K562 (cell line): ENCODE results near the gene CCDC82. TPM values are rescaled to one million over a fixed set of nuclear protein-coding genes. Genes with fewer than 3 reads are reported as not detected.

Source experiments
- ARID1B ChIP-seq: fragments of 450-650 bp; IDR thresholded peaks from 2 replicates; pipeline ENCODE4 v1.6.1; 2016; ENCODE audit warnings: antibody characterized with exemption, mild to moderate bottlenecking, inconsistent platforms
- ASH1L ChIP-seq: fragments of 450-650 bp; IDR thresholded peaks from 2 replicates; pipeline ENCODE4 v1.6.1; 2018; ENCODE audit warnings: borderline replicate concordance, mild to moderate bottlenecking, low read depth; ENCODE audit not compliant: partially characterized antibody
- ATF2 ChIP-seq: sonication (generic); formaldehyde crosslinking; IDR thresholded peaks from 2 replicates; pipeline ENCODE4 v1.8.1; 2022; ENCODE audit warnings: missing genetic modification reagents
- CBFA2T3 ChIP-seq: fragments of 450-650 bp; IDR thresholded peaks from 2 replicates; pipeline ENCODE4 v1.6.1; 2017
- CSDE1 ChIP-seq, 2 experiments: fragments of 450-650 bp; IDR thresholded peaks; 2 replicates each; pipeline ENCODE4 v1.6.1; 2016; ENCODE audit warnings: mild to moderate bottlenecking in 1 of 2
- E2F5 ChIP-seq: sonication (generic); formaldehyde crosslinking; IDR thresholded peaks from 2 replicates; pipeline ENCODE4 v1.8.0; 2022; ENCODE audit warnings: mild to moderate bottlenecking, missing genetic modification reagents
- EHMT2 ChIP-seq: fragments of 450-650 bp; IDR thresholded peaks from 2 replicates; pipeline ENCODE4 v1.6.1; 2018; ENCODE audit warnings: antibody characterized with exemption
- HDAC1 ChIP-seq, 2 experiments: fragments of 450-650 bp; IDR thresholded peaks; 2 replicates each; pipeline ENCODE4 v1.6.1; 2016 to 2017; ENCODE audit warnings: inconsistent platforms in 1 of 2, mild to moderate bottlenecking in 1 of 2, moderate library complexity in 1 of 2
- MAFF ChIP-seq: IDR thresholded peaks from 2 replicates; pipeline ENCODE4 v1.6.1; 2012; ENCODE audit warnings: low read length, improper control_type of control experiment
- MAX ChIP-seq: sonication (generic); formaldehyde crosslinking; IDR thresholded peaks from 2 replicates; pipeline ENCODE4 v1.9.0; 2022; ENCODE audit warnings: mild to moderate bottlenecking, missing genetic modification reagents
- MEF2A ChIP-seq: IDR thresholded peaks from 2 replicates; pipeline ENCODE4 v1.6.1; 2011; ENCODE audit warnings: low read depth, mild to moderate bottlenecking, low read length, moderate library complexity; ENCODE audit not compliant: control insufficient read depth
- MYBL2 ChIP-seq, 2 experiments: fragments of 450-650 bp in 1 of 2; sonication (generic) in 1 of 2; formaldehyde crosslinking in 1 of 2; IDR thresholded peaks; 2 replicates each; pipeline versions ENCODE4 v1.6.1 to v1.8.1; 2017 to 2022; ENCODE audit warnings: borderline replicate concordance in 1 of 2, inconsistent platforms in 1 of 2, low read depth in 1 of 2, mild to moderate bottlenecking in 1 of 2, missing genetic modification reagents in 1 of 2, moderate library complexity in 1 of 2
- NONO ChIP-seq, 2 experiments: fragments of 200-400 bp in 1 of 2; fragments of 450-650 bp in 1 of 2; formaldehyde crosslinking in 1 of 2; IDR thresholded peaks; 2 replicates each; pipeline ENCODE4 v1.6.1; 2017; ENCODE audit warnings: low read depth in 2 of 2, mild to moderate bottlenecking in 2 of 2, moderate library complexity in 2 of 2, low read length in 1 of 2
- PHB ChIP-seq: fragments of 250-450 bp; sonication (Bioruptor Pico); IDR thresholded peaks from 2 replicates; pipeline ENCODE4 v1.5.0; 2021
- SIN3B ChIP-seq: fragments of 450-650 bp; IDR thresholded peaks from 2 replicates; pipeline ENCODE4 v1.6.1; 2017; ENCODE audit warnings: low read depth, mild to moderate bottlenecking, moderate library complexity
- SRSF1 ChIP-seq: fragments of 200-400 bp; formaldehyde crosslinking; IDR thresholded peaks from 2 replicates; pipeline ENCODE4 v1.6.1; 2017; ENCODE audit warnings: mild to moderate bottlenecking, low read depth, low read length, moderate library complexity
- THAP12 ChIP-seq: fragments of 250-450 bp; sonication (Bioruptor Pico); IDR thresholded peaks from 2 replicates; pipeline ENCODE4 v1.9.0; 2021; ENCODE audit warnings: mild to moderate bottlenecking, inconsistent platforms
- XRCC4 ChIP-seq: IDR thresholded peaks from one replicate; pipeline ENCODE4 v1.6.1; 2011; ENCODE audit not compliant: insufficient read depth, insufficient read length; ENCODE audit errors: extremely low read depth
- ZBTB43 ChIP-seq: sonication (generic); formaldehyde crosslinking; IDR thresholded peaks from 2 replicates; pipeline ENCODE4 v1.8.0; 2023; ENCODE audit warnings: mild to moderate bottlenecking, missing genetic modification reagents
- ZEB2 ChIP-seq: fragments of 450-650 bp; IDR thresholded peaks from 2 replicates; pipeline ENCODE4 v1.6.1; 2016
- ZNF134 ChIP-seq: fragments of 250-450 bp; sonication (Bioruptor Pico); conservative IDR thresholded peaks from 2 replicates; pipeline ENCODE4 v1.4.0; 2020
- ZNF717 ChIP-seq: fragments of 250-450 bp; sonication (Bioruptor Pico); IDR thresholded peaks from 2 replicates; pipeline ENCODE4 v1.5.0; 2021
- ZNF76 ChIP-seq: fragments of 250-450 bp; sonication (Bioruptor Pico); IDR thresholded peaks from 2 replicates; pipeline ENCODE4 v1.4.0; 2020; ENCODE audit warnings: mild to moderate bottlenecking, moderate library complexity, borderline replicate concordance
- polyA plus RNA-seq, 8 experiments: library from polyadenylated mRNA; depleted of rRNA in 4 of 8; stranded (reverse) in 5 of 8; unstranded in 3 of 8; fragments of >200 nt; fragmentation: Nextera tagmentation in 2 of 8; fragmentation: Illumina TruSeq in 1 of 8; extraction: Ambion mirVana in 2 of 8; extraction: Trizol in 1 of 8; gene quantifications; 2 replicates each; pipeline versions ENCODE4 v1.2.1 to v1.2.3, GENCODE V29; 2011 to 2014; ENCODE audit warnings: inconsistent platforms in 1 of 8, missing spikeins in 1 of 8
- total RNA-seq, 7 experiments: library from RNA; depleted of rRNA in 6 of 7; stranded (reverse); fragments of >200 nt in 6 of 7; fragmentation: Illumina TruSeq in 2 of 7; extraction: Trizol in 2 of 7; gene quantifications; 2 replicates each; pipeline versions ENCODE4 v1.2.1 to v1.2.3, GENCODE V29; 2011 to 2021; ENCODE audit warnings: low replicate concordance in 1 of 7

Gene CCDC82
- total and polyA plus RNA-seq, 9 of the 15 experiments (the other 6 are each of a cell fraction or from before 2014, with no cell fraction given), result 12.5 to 51.3 (median 24.5) TPM

GRCh38 chr11:96337541-96338431 is 51.9 kb downstream of the CCDC82 start (continued):
- TF ChIP-seq E2F5 (CRISPR knock-in tag), result no peak
- TF ChIP-seq ZNF717 (CRISPR knock-in tag), result no peak
- TF ChIP-seq MEF2A, result no peak
- TF ChIP-seq SRSF1, result no peak
- peak; percentile 84 for TF ChIP-seq ARID1B
- TF ChIP-seq ZEB2, result peak; percentile 44; the same call in 1 of the 2 replicates
- 0 out of 2 replicates have a peak, but pooled peaks have one; percentile 17 for TF ChIP-seq MYBL2 (IDR thresholded peaks at IDR 0.05; ENCODE audit: low read depth)
- TF ChIP-seq MYBL2 (CRISPR knock-in tag; IDR thresholded peaks at IDR 0.05; ENCODE audit: borderline replicate concordance), result no peak
- peak in 1 of 2 experiments; percentile 15; a peak in 1 of 4 replicates for TF ChIP-seq HDAC1 (IDR thresholded peaks at IDR 0.05)
- peak; percentile 90 for TF ChIP-seq CBFA2T3
- no peak for TF ChIP-seq ZNF134 (CRISPR knock-in tag)
- TF ChIP-seq MAX, result no peak
- no peak for TF ChIP-seq EHMT2
- no peak for TF ChIP-seq THAP12 (CRISPR knock-in tag)
- no peak for TF ChIP-seq NONO (IDR thresholded peaks at IDR 0.05; ENCODE audit: low read depth in 2 of 2, low read length in 1 of 2)
- no peak for TF ChIP-seq ASH1L
- no peak for TF ChIP-seq ZNF76 (CRISPR knock-in tag)
- no peak for TF ChIP-seq CSDE1 (IDR thresholded peaks at IDR 0.05)
- no peak for TF ChIP-seq PHB (CRISPR knock-in tag)
- TF ChIP-seq ATF2, result no peak
- no peak for TF ChIP-seq XRCC4
- no peak for TF ChIP-seq ZBTB43
- TF ChIP-seq SIN3B, result no peak
- no peak; the same call in 1 of the 2 replicates for TF ChIP-seq MAFF
